WI38 (cell line): ENCODE results near the gene IBA57.
A peak's percentile ranks its signal among the peaks of the same experiment; 100 is the strongest.

Source experiments
- H3K4me3 ChIP-seq: 2 replicates; pipeline ENCODE4 v1.5.1; 2011; ENCODE audit warnings: low read depth, mild to moderate bottlenecking, control low read depth, low read length
- TF ChIP-seq, protein P1 (sequence below): IDR thresholded peaks from 2 replicates; pipeline ENCODE4 v1.5.1; 2012; ENCODE audit warnings: low read depth, mild to moderate bottlenecking, control low read depth, low read length

Gene IBA57

DNA sequence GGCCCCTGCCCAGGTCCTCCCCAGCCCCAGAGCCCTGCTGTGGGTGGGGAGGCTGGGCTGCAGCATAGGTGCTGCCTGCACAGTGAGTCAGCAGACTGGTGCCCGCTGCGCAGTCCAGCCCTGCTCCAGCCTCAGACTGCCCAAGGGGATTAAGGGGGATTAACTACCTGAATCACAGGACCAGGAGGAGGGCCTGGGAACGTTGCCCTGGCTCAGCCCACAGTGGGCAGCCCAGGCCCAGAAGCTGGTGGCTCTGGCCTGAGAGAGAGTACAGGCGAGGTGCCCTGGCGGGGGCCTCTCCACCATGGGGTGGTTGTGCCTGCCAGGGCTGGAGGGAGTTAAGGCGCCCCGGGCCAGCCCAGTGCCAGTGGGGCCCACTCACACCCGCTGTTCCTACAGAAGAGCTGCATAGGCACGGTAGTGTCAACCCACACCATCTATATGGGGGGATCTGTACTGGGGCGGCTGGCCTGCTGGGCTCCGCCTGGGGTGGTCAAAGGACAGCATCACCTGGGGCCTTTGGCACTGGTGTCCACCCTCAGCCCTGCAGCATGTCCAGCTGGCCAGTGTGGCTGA, 44.6 kb downstream of the IBA57 start:
- no peak overlapping the region for H3K4me3 ChIP-seq
- TF ChIP-seq, protein P1, sequence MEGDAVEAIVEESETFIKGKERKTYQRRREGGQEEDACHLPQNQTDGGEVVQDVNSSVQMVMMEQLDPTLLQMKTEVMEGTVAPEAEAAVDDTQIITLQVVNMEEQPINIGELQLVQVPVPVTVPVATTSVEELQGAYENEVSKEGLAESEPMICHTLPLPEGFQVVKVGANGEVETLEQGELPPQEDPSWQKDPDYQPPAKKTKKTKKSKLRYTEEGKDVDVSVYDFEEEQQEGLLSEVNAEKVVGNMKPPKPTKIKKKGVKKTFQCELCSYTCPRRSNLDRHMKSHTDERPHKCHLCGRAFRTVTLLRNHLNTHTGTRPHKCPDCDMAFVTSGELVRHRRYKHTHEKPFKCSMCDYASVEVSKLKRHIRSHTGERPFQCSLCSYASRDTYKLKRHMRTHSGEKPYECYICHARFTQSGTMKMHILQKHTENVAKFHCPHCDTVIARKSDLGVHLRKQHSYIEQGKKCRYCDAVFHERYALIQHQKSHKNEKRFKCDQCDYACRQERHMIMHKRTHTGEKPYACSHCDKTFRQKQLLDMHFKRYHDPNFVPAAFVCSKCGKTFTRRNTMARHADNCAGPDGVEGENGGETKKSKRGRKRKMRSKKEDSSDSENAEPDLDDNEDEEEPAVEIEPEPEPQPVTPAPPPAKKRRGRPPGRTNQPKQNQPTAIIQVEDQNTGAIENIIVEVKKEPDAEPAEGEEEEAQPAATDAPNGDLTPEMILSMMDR = no peak

DNA sequence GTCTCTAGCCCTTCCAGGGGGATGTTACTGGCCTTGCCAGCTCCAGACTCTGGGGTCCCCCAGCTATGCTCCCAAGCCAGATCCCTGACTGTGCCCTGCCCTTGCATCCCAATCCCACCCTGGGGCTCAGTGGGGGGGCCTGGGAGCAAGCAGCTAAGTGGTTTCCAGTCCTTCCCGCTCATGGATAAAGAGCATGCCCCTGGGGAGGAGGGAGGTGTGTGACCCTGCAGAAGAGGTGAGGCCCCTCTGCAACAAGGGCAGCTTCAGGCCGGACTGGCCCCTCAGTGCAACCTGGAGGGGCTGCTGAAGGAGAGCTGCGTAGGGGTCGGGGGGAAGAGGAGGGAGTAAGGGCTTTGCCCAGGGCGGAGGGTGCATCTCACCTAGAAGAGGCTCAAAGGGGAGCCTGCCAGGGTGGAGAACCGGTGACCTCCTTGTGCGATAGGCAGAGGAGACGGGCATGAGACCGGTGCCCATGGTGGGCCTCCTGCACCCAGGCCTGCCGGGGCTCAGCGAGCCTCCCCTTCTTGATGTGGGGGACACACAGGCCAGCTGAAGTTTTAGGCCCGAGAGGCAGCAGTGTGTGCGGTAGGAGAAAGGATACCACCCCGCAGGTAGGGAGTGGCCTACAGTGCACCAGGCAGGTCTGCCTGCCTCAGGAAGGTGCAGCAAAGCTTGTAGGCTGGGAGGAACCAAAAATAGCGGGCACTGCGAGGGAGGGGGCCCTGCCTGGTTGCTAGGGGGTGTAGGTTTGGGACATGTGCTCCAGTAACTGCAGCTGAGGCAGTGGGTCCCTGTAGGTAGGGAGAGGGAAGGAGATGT, 45.3 kb downstream of the IBA57 start:
- no peak overlapping the region for H3K4me3 ChIP-seq
- TF ChIP-seq, protein P1 = no peak

- H3K4me3 ChIP-seq = no peak overlapping the region
- TF ChIP-seq, protein P1 = no peak
These were observed 46.2 kb downstream of the IBA57 start for GRCh38 chr1:228211531-228212414.

- H3K4me3 ChIP-seq = peak overlapping the region; percentile 22; the same call in 1 of the 2 replicates
These were observed 46.9 kb downstream of the IBA57 start for GRCh38 chr1:228212415-228212965.

DNA sequence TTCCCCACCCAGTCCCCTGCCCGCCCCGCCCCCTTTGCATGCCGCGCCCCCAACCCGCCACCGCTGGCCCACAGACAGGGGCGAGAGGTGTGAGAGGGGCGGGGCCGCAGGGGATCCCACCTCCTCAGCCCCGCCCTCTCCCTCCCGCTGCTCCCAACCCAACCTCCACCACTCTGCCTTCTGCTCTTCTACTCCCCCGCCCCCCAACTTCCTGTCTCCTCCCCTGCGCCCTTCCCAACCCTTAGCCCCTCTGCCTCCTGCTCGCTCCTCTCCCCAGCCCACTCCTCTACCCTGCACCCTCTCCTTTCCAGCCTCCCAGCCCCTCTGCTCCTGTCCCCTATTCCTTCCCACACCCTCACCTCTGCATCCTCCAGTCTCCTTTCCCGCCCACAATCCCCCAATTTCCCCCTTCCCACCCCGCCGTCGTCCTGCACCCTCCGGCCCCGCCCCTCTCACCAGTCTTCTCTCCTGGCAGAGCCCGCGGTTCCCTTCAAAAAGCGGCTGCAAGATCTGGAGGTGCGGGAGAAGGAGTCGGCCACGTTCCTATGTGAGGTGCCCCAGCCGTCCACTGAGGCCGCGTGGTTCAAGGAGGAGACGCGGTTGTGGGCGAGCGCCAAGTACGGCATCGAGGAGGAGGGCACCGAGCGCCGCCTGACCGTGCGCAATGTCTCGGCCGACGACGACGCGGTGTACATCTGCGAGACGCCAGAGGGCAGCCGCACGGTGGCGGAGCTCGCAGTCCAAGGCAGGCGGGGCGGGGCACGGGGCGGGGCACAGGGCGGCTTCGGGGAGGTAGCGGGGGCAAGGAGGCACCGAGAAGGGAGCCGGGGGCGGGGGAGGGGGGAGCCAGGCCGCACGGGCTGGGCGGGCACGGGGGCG, 47.6 kb downstream of the IBA57 start:
- H3K4me3 ChIP-seq = peak overlapping the region; percentile 61
- TF ChIP-seq, protein P1 = peak; percentile 48

More at GRCh38 chr1:228212415-228212965, 46.9 kb downstream of the IBA57 start:
- TF ChIP-seq, protein P1 = no peak
